HG02610 (cell line): Measurements from ENCODE around the gene ZFTA.

ENCODE experiments used
- ATAC-seq: cut with Tn5 transposase; IDR thresholded peaks from one replicate; pipeline ENCODE4 v1.9.1; 2021; ENCODE audit warnings: mild to moderate bottlenecking, moderate library complexity; ENCODE audit not compliant: unreplicated experiment

ZFTA gene

DNA sequence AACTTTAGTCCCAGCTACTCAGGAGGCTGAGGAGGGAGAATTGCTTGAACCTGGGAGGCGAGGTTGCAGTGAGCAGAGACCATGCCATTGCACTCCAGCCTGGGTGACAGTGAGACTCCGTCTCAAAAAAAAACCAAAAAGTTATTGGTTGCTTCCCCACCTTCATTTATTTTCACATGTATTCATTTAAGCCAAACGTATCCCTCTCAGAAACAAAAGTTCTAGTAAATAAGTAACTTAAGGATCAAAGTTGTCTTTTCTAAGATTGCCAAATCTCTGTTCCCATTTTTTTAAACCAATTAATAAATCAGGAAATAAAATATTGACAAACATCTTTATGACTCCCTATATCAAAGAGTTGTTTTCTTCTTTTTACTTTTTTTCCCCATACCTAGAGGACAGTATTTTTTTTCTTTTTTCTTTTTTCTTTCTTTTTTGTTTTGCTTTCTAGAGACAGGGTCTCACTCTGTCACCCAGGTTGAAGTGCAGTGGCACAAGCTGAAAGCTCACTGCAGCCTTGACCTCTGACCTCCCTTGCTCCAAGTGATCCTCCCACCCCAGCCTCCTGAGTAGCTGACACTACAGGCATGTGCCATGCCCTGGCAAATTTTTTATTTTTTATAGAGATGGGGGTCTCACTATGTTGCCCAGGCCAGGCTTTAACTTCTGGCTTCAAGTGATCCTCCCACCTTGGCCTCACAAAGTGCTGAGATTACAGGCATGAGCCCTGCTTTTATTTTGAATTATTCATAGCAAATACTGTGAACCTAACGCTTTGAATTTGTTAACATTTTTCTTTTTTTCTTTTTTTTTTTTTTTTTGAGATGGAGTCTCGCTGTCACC is 11.4 kb downstream of the ZFTA start:
- ATAC-seq: no peak

GRCh38 chr11:63749624-63750023 is 19.0 kb downstream of the ZFTA start:
- ATAC-seq: no peak

DNA sequence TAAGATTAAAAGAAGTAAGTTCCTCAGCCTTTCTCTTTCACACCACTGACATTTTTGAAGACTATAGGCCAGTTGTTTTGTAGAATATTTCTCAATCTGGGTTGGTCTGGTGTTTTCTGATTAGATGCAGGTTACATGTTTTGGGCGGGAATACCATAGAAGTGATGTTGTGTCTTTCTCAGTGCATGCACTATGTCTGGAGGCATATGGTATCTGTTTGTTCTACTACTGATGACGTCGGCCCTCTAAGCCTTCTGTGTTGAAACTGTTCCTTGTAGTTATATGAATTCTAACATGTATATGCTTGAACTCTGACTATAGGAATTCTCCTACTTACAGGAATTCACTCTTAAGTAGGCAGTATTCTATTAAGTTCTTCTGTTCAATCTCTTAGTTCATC is 21.6 kb downstream of the ZFTA start:
- ATAC-seq: no peak

- no peak for ATAC-seq
Observed at GRCh38 chr11:63745304-63746170, 23.0 kb downstream of the ZFTA start.

DNA sequence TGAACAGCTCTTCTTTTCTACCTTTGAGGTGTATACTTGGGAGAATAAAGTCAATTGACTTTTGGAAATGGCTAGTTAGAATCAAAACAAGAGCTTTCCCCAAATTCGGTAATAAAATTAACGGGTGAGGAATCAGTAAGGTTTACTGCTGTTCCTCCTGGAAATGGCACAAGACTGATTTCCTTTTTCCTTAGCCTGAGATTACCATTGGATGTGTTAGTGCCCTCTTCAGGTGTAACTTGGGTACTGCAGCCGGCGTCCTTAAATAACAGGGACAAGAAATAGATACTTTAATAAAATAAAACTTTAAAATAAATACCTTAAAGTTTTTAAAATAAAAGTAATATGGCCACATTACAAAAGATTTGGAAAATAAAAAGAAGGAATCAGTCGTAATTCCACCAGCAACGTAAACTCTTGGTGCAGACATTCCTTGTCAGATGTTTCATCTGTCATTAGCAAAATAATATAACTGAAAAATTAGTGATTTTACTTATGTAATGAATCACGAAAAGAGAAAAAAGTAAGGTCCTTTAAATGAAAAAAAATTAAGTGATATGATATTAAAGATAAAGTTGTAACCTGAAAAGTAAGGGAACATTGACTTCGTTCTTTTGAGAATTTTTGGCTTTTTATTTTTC is 29.7 kb downstream of the ZFTA start:
- no peak for ATAC-seq

- ATAC-seq: no peak
Observed at GRCh38 chr11:63737718-63738117, 30.9 kb downstream of the ZFTA start.

- ATAC-seq: no peak
Observed at GRCh38 chr11:63736864-63737263, 31.7 kb downstream of the ZFTA start.

- ATAC-seq: no peak
Observed at GRCh38 chr11:63729326-63729725, 39.2 kb downstream of the ZFTA start.

DNA sequence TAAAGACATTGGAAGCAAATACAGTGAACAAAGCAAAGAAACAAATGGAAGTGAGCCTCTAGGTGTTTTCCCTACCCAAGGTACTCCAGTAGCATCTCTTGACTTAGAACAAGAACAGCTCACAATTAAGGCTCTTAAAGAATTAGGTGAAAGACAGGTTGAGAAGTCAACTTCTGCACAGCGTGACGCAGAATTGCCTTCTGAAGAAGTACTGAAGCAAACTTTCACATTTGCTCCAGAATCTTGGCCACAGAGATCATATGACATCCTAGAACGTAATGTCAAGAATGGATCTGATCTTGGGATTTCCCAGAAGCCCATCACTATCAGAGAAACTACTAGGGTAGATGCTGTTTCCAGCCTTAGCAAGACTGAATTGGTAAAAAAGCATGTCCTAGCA is 48.0 kb downstream of the ZFTA start:
- no peak for ATAC-seq

DNA sequence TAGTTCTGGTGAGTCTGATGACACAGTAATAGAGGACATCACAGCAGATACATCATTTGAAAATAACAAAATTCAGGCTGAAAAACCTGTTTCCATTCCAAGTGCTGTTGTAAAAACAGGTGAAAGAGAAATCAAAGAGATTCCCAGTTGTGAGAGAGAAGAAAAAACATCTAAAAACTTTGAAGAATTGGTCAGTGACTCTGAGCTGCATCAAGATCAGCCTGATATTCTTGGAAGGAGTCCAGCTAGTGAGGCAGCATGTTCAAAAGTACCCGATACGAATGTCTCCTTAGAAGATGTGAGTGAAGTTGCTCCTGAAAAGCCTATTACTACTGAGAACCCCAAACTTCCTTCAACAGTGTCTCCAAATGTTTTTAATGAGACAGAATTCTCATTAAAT is 48.6 kb downstream of the ZFTA start:
- ATAC-seq: no peak

- no peak for ATAC-seq
Observed at GRCh38 chr11:63719001-63719400, 49.6 kb downstream of the ZFTA start.
